GM19351 (cell line): ENCODE data around the gene MARK3.

Experiments
- ATAC-seq: cut with Tn5 transposase; IDR thresholded peaks from one replicate; pipeline ENCODE4 v1.9.1; 2021; ENCODE audit warnings: mild to moderate bottlenecking, moderate library complexity; ENCODE audit not compliant: unreplicated experiment

MARK3 gene

GRCh38 chr14:103432627-103433026, 47.4 kb downstream of the MARK3 start:
- ATAC-seq = no peak

GRCh38 chr14:103433916-103434563, 48.8 kb downstream of the MARK3 start:
- no peak for ATAC-seq

GRCh38 chr14:103434868-103435442, 49.7 kb downstream of the MARK3 start:
- ATAC-seq = no peak

GRCh38 chr14:103436533-103436932, 51.3 kb downstream of the MARK3 start:
- ATAC-seq = no peak

GRCh38 chr14:103442288-103442687, 57.1 kb downstream of the MARK3 start:
- ATAC-seq = no peak

- no peak for ATAC-seq
Measured at GRCh38 chr14:103443111-103443510, 57.9 kb downstream of the MARK3 start.

- no peak for ATAC-seq
Measured at GRCh38 chr14:103444837-103445524, 59.8 kb downstream of the MARK3 start.

GRCh38 chr14:103445806-103446205, 60.6 kb downstream of the MARK3 start:
- no peak for ATAC-seq

GRCh38 chr14:103448097-103448496, 62.9 kb downstream of the MARK3 start:
- ATAC-seq = no peak

- ATAC-seq = no peak
Measured at GRCh38 chr14:103449634-103450161, 64.5 kb downstream of the MARK3 start.

GRCh38 chr14:103450416-103450815, 65.2 kb downstream of the MARK3 start:
- no peak for ATAC-seq

GRCh38 chr14:103451401-103451800, 66.2 kb downstream of the MARK3 start:
- no peak for ATAC-seq

GRCh38 chr14:103453791-103454190, 68.6 kb downstream of the MARK3 start:
- ATAC-seq = no peak

GRCh38 chr14:103456167-103456835, 71.1 kb downstream of the MARK3 start:
- no peak for ATAC-seq

GRCh38 chr14:103460415-103460814, 75.2 kb downstream of the MARK3 start:
- ATAC-seq = no peak

GRCh38 chr14:103463149-103463548, 77.9 kb downstream of the MARK3 start:
- ATAC-seq = no peak

- no peak for ATAC-seq
Measured at GRCh38 chr14:103463851-103464250, 78.6 kb downstream of the MARK3 start.

- no peak for ATAC-seq
Measured at GRCh38 chr14:103472939-103473338, 87.7 kb downstream of the MARK3 start.

- no peak for ATAC-seq
Measured at GRCh38 chr14:103474893-103475292, 89.7 kb downstream of the MARK3 start.

- no peak for ATAC-seq
Measured at GRCh38 chr14:103476065-103476464, 90.8 kb downstream of the MARK3 start.

- no peak for ATAC-seq
Measured at GRCh38 chr14:103476631-103477030, 91.4 kb downstream of the MARK3 start.
